HG02759 (cell line): ENCODE measurements around the gene PRPF38A.

Experiments used
- ATAC-seq: cut with Tn5 transposase; IDR thresholded peaks from one replicate; pipeline ENCODE4 v1.9.1; 2021; ENCODE audit warnings: mild to moderate bottlenecking, moderate library complexity; ENCODE audit not compliant: unreplicated experiment

The PRPF38A gene

GRCh38 chr1:52455686-52456085, 51.3 kb downstream of the PRPF38A start:
- no peak for ATAC-seq

- no peak for ATAC-seq
Observed at GRCh38 chr1:52460694-52461093, 56.3 kb downstream of the PRPF38A start.

- no peak for ATAC-seq
Observed at GRCh38 chr1:52461821-52462220, 57.4 kb downstream of the PRPF38A start.

GRCh38 chr1:52463891-52464290, 59.5 kb downstream of the PRPF38A start:
- no peak for ATAC-seq

GRCh38 chr1:52469108-52469507, 64.7 kb downstream of the PRPF38A start:
- ATAC-seq = no peak
